Measurements from ENCODE around the gene TMEM25.

TMEM25 gene

GRCh38 chr11:118514103-118514502 lies 16.9 kb upstream of the TMEM25 start (continued):
- TF ChIP-seq ZBTB44 (tag by site-specific recombination; IDR thresholded peaks at IDR 0.05) (no peak), ZNF423 (tag by site-specific recombination; IDR thresholded peaks at IDR 0.05) (no peak), KLF10 (tag by site-specific recombination; IDR thresholded peaks at IDR 0.05) (no peak)

GRCh38 chr11:118519549-118519948 lies 11.4 kb upstream of the TMEM25 start:
- H3K9me3 ChIP-seq (ENCODE audit: control insufficient read depth, insufficient read depth, low read depth, low read length): no peaks in the 10 kb centered on the region
- H3K4me1 ChIP-seq (ENCODE audit: control insufficient read depth, insufficient read depth, low read length): no peaks in the 10 kb centered on the region
- H3K36me3 ChIP-seq (ENCODE audit: control insufficient read depth in 2 of 2, insufficient read depth in 1 of 2, low read length in 2 of 2): peaks cover 15 to 91% of the 10 kb centered on the region in 2 experiments
- no peak overlapping the region for H3K27ac ChIP-seq (ENCODE audit: extremely low read depth, low read depth, low read length)
- H3K4me3 ChIP-seq (ENCODE audit: low read depth, low read length): no peak overlapping the region
- ChIA-PET CTCF (interaction anchor here (0.7 to 0.8 kb wide), 2 partner anchors 42 to 142 kb away, joined by 3 to 4 read pairs; no protein-coding TSS in a partner anchor), POLR2A (no interaction called here)
- no peak for TF ChIP-seq FEZF1 (tag by site-specific recombination; IDR thresholded peaks at IDR 0.05)
- no peak for TF ChIP-seq GLI4 (tag by site-specific recombination; IDR thresholded peaks at IDR 0.05)
- TF ChIP-seq ZNF140 (tag by site-specific recombination; IDR thresholded peaks at IDR 0.05): no peak
- TF ChIP-seq ZNF366 (tag by site-specific recombination; conservative IDR thresholded peaks at IDR 0.05): no peak
- no peak for TF ChIP-seq ZNF239 (tag by site-specific recombination; IDR thresholded peaks at IDR 0.05)
- no peak for TF ChIP-seq ZNF350 (tag by site-specific recombination; IDR thresholded peaks at IDR 0.05)
- no peak for TF ChIP-seq ZNF398 (tag by site-specific recombination; IDR thresholded peaks at IDR 0.05)
- no peak for TF ChIP-seq MYNN (tag by site-specific recombination; IDR thresholded peaks at IDR 0.05; ENCODE audit: borderline replicate concordance)
- TF ChIP-seq ZNF148 (tag by site-specific recombination; IDR thresholded peaks at IDR 0.05; ENCODE audit: borderline replicate concordance): no peak
- no peak for TF ChIP-seq KLF8 (tag by site-specific recombination; IDR thresholded peaks at IDR 0.05)
- no peak for TF ChIP-seq ZBTB17 (tag by site-specific recombination; IDR thresholded peaks at IDR 0.05)
- no peak for TF ChIP-seq SCRT1 (tag by site-specific recombination; IDR thresholded peaks at IDR 0.05; ENCODE audit: borderline replicate concordance)
- no peak for TF ChIP-seq REPIN1 (tag by site-specific recombination; IDR thresholded peaks at IDR 0.05; ENCODE audit: low read depth)
- TF ChIP-seq ZNF585B (tag by site-specific recombination; IDR thresholded peaks at IDR 0.05): no peak
- TF ChIP-seq ZNF155 (tag by site-specific recombination; IDR thresholded peaks at IDR 0.05): no peak
- TF ChIP-seq ZNF639 (tag by site-specific recombination; IDR thresholded peaks at IDR 0.05): no peak

All from HEK293 (cell line).